ENCODE measurements around the gene TMEM147.
A peak's percentile ranks its signal among the peaks of the same experiment; 100 is the strongest.

The TMEM147 gene

GRCh38 chr19:35549174-35549788 lies 3.9 kb downstream of the TMEM147 start:
- DNase-seq, result peak; percentile 87

- no peak for DNase-seq
Measured at GRCh38 chr19:35549879-35550523, 4.6 kb downstream of the TMEM147 start.

- no peak for DNase-seq
Measured at GRCh38 chr19:35551091-35551810, 5.8 kb downstream of the TMEM147 start.

GRCh38 chr19:35552534-35553384 lies 7.3 kb downstream of the TMEM147 start:
- no peak for DNase-seq

GRCh38 chr19:35553385-35554000 lies 8.1 kb downstream of the TMEM147 start:
- no peak for DNase-seq

- no peak for DNase-seq
Measured at GRCh38 chr19:35554076-35554475, 8.7 kb downstream of the TMEM147 start.

- peak; percentile 74 for DNase-seq
Measured at GRCh38 chr19:35555301-35556005, 10.0 kb downstream of the TMEM147 start.

- DNase-seq, result no peak
Measured at GRCh38 chr19:35556025-35556590, 10.7 kb downstream of the TMEM147 start.

GRCh38 chr19:35556846-35557538 lies 11.6 kb downstream of the TMEM147 start:
- DNase-seq, result no peak

GRCh38 chr19:35557539-35558399 lies 12.3 kb downstream of the TMEM147 start:
- DNase-seq, result peak; percentile 82

GRCh38 chr19:35558400-35559280 lies 13.2 kb downstream of the TMEM147 start:
- no peak for DNase-seq

GRCh38 chr19:35559281-35559659 lies 13.8 kb downstream of the TMEM147 start:
- DNase-seq, result peak; percentile 50

GRCh38 chr19:35559781-35560180 lies 14.4 kb downstream of the TMEM147 start:
- DNase-seq, result no peak

- DNase-seq, result no peak
Measured at GRCh38 chr19:35560271-35560670, 14.8 kb downstream of the TMEM147 start.

- no peak for DNase-seq
Measured at GRCh38 chr19:35560677-35561076, 15.3 kb downstream of the TMEM147 start.

- DNase-seq, result no peak
Measured at GRCh38 chr19:35561436-35561835, 16.0 kb downstream of the TMEM147 start.

- no peak for DNase-seq
Measured at GRCh38 chr19:35562336-35562735, 16.9 kb downstream of the TMEM147 start.

- no peak for DNase-seq
Measured at GRCh38 chr19:35562776-35563175, 17.4 kb downstream of the TMEM147 start.

- no peak for DNase-seq
Measured at GRCh38 chr19:35563207-35563829, 17.9 kb downstream of the TMEM147 start, which contains the start of gene ATP4A. Gene ATP4A (minus strand): TSS chr19:35563658. CDS start chr19:35563629, 29 bp downstream.

Measured in NCI-H146 (cell line).